ENCODE measurements around the gene ADSS1.

The ADSS1 gene

DNA sequence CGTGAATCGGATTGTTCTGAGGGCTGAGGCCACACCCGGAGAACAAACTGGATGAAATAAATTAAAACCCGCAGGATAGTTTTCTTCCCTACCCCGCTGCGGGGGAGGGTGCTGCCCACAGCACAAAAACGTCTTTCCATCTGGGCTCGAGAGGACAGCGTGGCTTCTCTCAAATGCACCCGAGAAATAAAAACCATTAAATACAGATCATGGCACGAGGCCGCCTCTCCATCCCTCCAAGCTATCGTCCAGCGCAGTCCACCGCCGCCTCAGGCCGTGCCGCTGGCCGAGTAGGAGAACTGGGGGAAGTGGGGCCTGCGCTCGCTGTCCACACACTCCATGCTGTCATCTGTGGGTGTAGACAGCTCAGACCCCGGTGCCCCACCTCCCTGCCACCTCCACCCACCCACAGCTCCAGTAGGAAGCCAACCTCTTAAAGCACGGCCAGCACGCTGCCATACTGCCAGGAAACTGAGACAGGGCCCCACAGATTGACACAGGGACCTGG, 46.1 kb downstream of the ADSS1 start:
- Histone ChIP-seq H3K4me1 (ENCODE audit: control insufficient read depth in 2 of 2, insufficient read depth in 2 of 2, low read length in 2 of 2) (peaks cover 2 to 3% of the 10 kb centered on the region in 2 donors), H3K9me3 (ENCODE audit: control insufficient read depth in 2 of 2, low read length in 2 of 2) (no peaks in the 10 kb centered on the region), H3K4me3 (ENCODE audit: low read length in 2 of 2) (no peak overlapping the region), H3K27me3 (ENCODE audit: control insufficient read depth in 2 of 2, insufficient read depth in 2 of 2, low read length in 2 of 2) (no peaks in the 10 kb centered on the region), H3K9ac (ENCODE audit: low read depth in 1 of 2, low read length in 2 of 2) (no peak overlapping the region), H3K27ac (ENCODE audit: low read depth in 2 of 2, low read length in 2 of 2) (no peak overlapping the region), H3K36me3 (ENCODE audit: control insufficient read depth in 2 of 2, insufficient read depth in 2 of 2, low read length in 2 of 2) (peaks cover 33% of the 10 kb centered on the region in 2 donors)

DNA sequence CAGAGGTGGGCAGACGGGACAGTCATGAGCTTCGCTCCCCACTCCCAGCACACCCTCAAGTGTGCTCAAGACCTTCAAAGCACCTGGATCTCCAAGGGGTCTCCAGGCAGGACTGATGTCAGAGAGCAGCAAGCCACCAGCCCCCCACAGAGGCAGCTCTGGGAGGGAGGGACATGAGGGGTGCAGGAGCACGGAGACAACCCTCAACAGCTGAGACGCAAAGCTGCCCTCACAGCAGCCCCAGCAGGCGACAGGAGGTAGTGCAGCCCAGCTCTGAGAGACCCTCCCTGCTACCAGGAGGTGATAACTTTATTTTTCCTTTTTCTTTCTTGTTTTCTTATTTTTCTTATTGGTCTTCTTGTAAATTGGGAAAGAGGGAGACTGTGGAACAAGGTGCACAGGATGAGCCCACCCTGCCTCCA, 46.8 kb downstream of the ADSS1 start:
- Histone ChIP-seq H3K9ac (ENCODE audit: low read depth in 1 of 2, low read length in 2 of 2) (no peak overlapping the region), H3K9me3 (ENCODE audit: control insufficient read depth in 2 of 2, low read length in 2 of 2) (no peaks in the 10 kb centered on the region), H3K36me3 (ENCODE audit: control insufficient read depth in 2 of 2, insufficient read depth in 2 of 2, low read length in 2 of 2) (peaks cover 33 to 39% of the 10 kb centered on the region in 2 donors), H3K27ac (ENCODE audit: low read depth in 2 of 2, low read length in 2 of 2) (no peak overlapping the region), H3K27me3 (ENCODE audit: control insufficient read depth in 2 of 2, insufficient read depth in 2 of 2, low read length in 2 of 2) (no peaks in the 10 kb centered on the region), H3K4me1 (ENCODE audit: control insufficient read depth in 2 of 2, insufficient read depth in 2 of 2, low read length in 2 of 2) (peaks cover 2 to 3% of the 10 kb centered on the region in 2 donors), H3K4me3 (ENCODE audit: low read length in 2 of 2) (no peak overlapping the region)

DNA sequence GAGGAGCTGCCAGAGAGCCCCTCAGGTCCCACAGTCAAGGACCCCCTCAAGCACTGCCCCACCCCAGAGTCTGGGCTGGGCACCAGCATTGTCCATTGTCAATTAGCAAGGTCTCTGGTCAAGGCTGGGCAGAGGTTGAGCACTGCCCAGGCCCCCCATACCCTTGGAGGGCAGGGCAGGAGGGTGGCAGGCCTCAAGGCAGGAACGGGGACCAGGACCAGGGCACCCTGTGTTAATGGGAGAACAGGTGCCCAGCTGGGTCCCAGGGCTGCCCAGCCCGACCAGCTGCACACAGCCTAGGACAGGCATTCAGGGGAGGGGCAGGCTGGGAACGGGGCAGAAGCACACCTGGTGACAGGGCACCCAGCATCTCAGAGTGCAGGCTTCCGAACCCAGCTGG, 47.3 kb downstream of the ADSS1 start:
- Histone ChIP-seq H3K36me3 (ENCODE audit: control insufficient read depth in 2 of 2, insufficient read depth in 2 of 2, low read length in 2 of 2) (peaks cover 33 to 39% of the 10 kb centered on the region in 2 donors), H3K27me3 (ENCODE audit: control insufficient read depth in 2 of 2, insufficient read depth in 2 of 2, low read length in 2 of 2) (no peaks in the 10 kb centered on the region), H3K4me1 (ENCODE audit: control insufficient read depth in 2 of 2, insufficient read depth in 2 of 2, low read length in 2 of 2) (peaks cover 2 to 3% of the 10 kb centered on the region in 2 donors), H3K9ac (ENCODE audit: low read depth in 1 of 2, low read length in 2 of 2) (no peak overlapping the region), H3K27ac (ENCODE audit: low read depth in 2 of 2, low read length in 2 of 2) (no peak overlapping the region), H3K9me3 (ENCODE audit: control insufficient read depth in 2 of 2, low read length in 2 of 2) (no peaks in the 10 kb centered on the region), H3K4me3 (ENCODE audit: low read length in 2 of 2) (no peak overlapping the region)

DNA sequence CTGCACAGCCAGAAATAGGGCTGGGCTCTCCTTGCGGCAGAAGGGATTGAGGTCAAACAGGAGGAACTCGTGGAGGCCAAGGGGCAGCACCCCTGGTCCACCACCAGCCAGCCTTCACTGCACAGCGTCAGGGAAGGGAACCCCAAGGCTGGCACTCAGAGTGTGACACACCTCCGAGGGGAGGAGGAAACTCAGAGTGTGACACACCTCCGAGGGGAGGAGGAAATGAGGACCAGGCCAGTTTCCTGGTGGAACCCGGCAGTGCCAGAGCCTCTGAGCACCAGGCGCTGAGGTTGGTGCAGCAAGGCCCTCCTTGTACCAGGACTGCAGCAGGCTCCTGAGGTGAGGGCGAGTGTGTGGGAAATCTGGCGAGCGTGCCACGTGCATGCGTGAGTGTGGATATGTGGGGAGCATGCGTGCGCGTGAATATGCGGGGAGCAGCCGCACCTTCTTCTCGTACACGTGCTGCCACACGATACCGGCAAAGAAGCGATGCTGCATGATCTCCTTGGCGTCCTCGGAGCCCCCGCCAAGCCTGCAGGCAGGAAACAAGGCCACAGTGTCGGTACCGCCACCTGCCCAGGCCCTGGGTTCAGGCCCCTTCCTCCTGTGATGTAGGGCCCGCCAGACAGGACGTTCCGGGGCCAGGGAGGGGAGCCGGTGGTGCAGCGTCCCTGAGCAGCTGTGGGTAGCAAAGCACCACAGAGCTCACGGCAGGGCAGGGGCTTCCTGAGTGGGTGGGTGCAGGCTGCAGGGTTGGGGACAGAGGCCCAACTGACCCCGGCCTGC, 48.1 kb downstream of the ADSS1 start:
- no peak overlapping the region for H3K9ac ChIP-seq (ENCODE audit: low read depth in 1 of 2, low read length in 2 of 2)
- H3K27me3 ChIP-seq (ENCODE audit: control insufficient read depth in 2 of 2, insufficient read depth in 2 of 2, low read length in 2 of 2) = no peaks in the 10 kb centered on the region
- no peak overlapping the region for H3K4me3 ChIP-seq (ENCODE audit: low read length in 2 of 2)
- H3K27ac ChIP-seq (ENCODE audit: low read depth in 2 of 2, low read length in 2 of 2) = no peak overlapping the region
- H3K4me1 ChIP-seq (ENCODE audit: control insufficient read depth in 2 of 2, insufficient read depth in 2 of 2, low read length in 2 of 2) = peaks cover 2 to 3% of the 10 kb centered on the region in 2 donors
- no peaks in the 10 kb centered on the region for H3K9me3 ChIP-seq (ENCODE audit: control insufficient read depth in 2 of 2, low read length in 2 of 2)
- peaks cover 36 to 42% of the 10 kb centered on the region in 2 donors for H3K36me3 ChIP-seq (ENCODE audit: control insufficient read depth in 2 of 2, insufficient read depth in 2 of 2, low read length in 2 of 2)

DNA sequence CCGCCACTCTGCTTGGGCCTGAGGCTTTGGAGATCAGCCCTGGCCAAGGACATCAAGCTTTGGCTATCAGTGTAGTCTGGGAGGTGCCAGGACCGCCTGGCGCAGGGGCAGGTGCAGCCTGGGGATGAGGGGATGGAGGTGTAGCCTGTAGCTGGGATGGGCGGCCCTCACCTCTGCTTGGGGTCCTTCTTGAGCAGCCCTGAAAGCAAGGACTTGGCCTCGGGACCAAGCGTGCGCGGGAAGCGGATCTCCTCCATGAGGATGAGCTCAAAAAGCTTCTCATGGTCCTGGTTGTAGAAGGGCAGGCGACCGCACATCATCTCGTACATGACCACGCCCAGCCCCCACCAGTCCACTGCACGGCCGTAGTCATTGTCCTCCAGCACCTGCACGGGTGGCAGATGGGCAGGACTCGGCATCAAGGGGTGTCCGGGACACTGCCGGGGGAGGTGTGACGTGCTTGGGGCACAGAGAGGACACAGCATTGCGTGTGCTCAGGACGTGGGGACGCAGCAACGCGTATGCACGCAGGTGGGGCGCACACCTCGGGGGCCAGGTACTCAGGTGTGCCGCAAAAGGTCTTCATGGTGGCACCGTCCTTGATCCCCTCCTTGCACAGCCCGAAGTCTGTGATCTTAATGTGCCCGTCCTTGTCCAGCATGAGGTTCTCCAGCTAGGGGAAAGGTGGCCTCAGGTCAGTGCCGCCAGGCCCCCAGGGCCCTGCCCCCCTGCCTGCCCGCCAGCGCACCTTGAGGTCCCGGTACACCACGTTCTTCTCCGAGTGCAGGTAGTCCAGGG, 48.9 kb downstream of the ADSS1 start:
- Histone ChIP-seq H3K36me3 (ENCODE audit: control insufficient read depth in 2 of 2, insufficient read depth in 2 of 2, low read length in 2 of 2) (peaks cover 36 to 42% of the 10 kb centered on the region in 2 donors), H3K4me1 (ENCODE audit: control insufficient read depth in 2 of 2, insufficient read depth in 2 of 2, low read length in 2 of 2) (peaks cover 2 to 3% of the 10 kb centered on the region in 2 donors), H3K9me3 (ENCODE audit: control insufficient read depth in 2 of 2, low read length in 2 of 2) (no peaks in the 10 kb centered on the region), H3K9ac (ENCODE audit: low read depth in 1 of 2, low read length in 2 of 2) (no peak overlapping the region), H3K4me3 (ENCODE audit: low read length in 2 of 2) (no peak overlapping the region), H3K27ac (ENCODE audit: low read depth in 2 of 2, low read length in 2 of 2) (no peak overlapping the region), H3K27me3 (ENCODE audit: control insufficient read depth in 2 of 2, insufficient read depth in 2 of 2, low read length in 2 of 2) (no peaks in the 10 kb centered on the region)

DNA sequence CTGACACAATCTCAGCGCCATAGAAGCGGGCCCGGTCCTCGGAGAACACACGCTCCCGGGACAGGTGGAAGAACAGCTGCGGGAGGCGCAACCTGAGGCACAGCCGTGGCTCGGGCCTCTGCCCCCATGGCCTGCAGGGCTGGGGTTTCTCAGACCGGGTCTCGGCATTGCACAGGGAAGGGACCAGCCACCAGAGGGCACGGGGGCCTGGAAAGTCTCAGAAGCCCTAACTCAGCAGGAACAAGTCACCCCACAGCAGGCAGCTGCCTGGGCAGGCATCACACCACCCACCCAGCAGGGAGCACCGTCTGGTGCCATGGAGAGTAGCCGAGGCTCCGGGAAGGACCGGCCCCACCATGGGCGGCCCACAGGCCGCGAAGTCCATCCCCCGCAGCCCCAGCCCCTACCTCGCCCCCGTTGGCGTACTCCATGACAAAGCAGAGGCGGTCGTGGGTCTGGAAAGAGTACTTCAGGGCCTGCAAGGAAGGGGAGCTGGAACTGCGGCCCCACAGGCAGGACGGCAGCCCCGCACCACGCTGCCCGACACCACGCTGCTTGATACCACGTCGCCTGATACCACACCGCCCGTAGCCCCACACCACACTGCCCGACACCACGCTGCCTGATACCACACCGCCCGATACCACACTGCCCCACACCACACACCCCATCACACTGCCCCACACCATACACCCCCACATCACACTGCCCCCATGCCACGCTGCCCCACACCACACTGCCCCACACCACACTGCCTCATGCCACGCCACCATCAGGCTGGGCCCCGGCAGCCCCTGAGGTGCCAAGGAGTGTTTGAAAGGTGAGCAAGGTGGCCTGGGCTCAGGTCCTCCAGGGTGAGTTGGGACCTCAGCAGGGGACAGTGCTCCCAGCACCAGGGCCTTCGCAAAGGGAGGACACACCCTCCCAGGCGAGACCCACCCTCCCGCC, 49.8 kb downstream of the ADSS1 start:
- H3K4me3 ChIP-seq (ENCODE audit: low read length in 2 of 2) = no peak overlapping the region
- H3K9me3 ChIP-seq (ENCODE audit: control insufficient read depth in 2 of 2, low read length in 2 of 2) = no peaks in the 10 kb centered on the region
- peaks cover under 1 to 2% of the 10 kb centered on the region in 2 donors for H3K4me1 ChIP-seq (ENCODE audit: control insufficient read depth in 2 of 2, insufficient read depth in 2 of 2, low read length in 2 of 2)
- no peak overlapping the region for H3K27ac ChIP-seq (ENCODE audit: low read depth in 2 of 2, low read length in 2 of 2)
- no peaks in the 10 kb centered on the region for H3K27me3 ChIP-seq (ENCODE audit: control insufficient read depth in 2 of 2, insufficient read depth in 2 of 2, low read length in 2 of 2)
- H3K36me3 ChIP-seq (ENCODE audit: control insufficient read depth in 2 of 2, insufficient read depth in 2 of 2, low read length in 2 of 2) = peaks cover 36 to 42% of the 10 kb centered on the region in 2 donors
- no peak overlapping the region for H3K9ac ChIP-seq (ENCODE audit: low read depth in 1 of 2, low read length in 2 of 2)

DNA sequence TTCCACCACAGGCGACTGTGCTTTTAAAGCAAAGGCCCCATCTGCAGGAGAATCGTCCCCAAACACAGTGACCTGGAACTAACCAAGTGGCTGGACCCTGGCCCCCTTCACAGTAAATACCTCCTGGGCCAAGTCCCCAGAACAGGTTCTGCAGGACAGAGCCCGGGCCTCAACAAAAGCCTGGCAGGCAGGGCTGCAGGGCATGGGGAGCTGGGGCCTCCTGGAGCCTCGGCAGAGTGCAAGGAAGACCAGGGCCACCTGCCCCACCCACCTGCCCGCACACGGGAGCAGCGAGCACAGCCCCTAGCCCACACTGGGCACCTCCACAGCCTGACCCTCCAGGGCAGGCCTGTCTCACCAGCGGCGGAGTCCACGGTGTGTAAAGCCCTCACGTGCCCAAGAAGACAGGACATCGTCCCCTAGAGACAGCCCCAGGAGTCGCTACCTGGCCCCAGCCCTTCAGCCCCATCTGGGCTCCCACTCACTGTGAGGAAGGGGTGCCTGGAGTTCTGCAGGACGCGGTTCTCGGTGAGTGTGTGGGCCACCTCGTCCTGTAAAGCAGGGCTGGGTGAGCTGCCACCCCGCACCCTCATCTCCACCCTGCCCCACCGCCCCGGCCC, 50.5 kb downstream of the ADSS1 start:
- Histone ChIP-seq H3K9me3 (ENCODE audit: control insufficient read depth in 2 of 2, low read length in 2 of 2) (no peaks in the 10 kb centered on the region), H3K27me3 (ENCODE audit: control insufficient read depth in 2 of 2, insufficient read depth in 2 of 2, low read length in 2 of 2) (no peaks in the 10 kb centered on the region), H3K9ac (ENCODE audit: low read depth in 1 of 2, low read length in 2 of 2) (no peak overlapping the region), H3K36me3 (ENCODE audit: control insufficient read depth in 2 of 2, insufficient read depth in 2 of 2, low read length in 2 of 2) (peaks cover 36 to 42% of the 10 kb centered on the region in 2 donors), H3K4me1 (ENCODE audit: control insufficient read depth in 2 of 2, insufficient read depth in 2 of 2, low read length in 2 of 2) (no peaks in the 10 kb centered on the region), H3K27ac (ENCODE audit: low read depth in 2 of 2, low read length in 2 of 2) (no peak overlapping the region), H3K4me3 (ENCODE audit: low read length in 2 of 2) (no peak overlapping the region)

DNA sequence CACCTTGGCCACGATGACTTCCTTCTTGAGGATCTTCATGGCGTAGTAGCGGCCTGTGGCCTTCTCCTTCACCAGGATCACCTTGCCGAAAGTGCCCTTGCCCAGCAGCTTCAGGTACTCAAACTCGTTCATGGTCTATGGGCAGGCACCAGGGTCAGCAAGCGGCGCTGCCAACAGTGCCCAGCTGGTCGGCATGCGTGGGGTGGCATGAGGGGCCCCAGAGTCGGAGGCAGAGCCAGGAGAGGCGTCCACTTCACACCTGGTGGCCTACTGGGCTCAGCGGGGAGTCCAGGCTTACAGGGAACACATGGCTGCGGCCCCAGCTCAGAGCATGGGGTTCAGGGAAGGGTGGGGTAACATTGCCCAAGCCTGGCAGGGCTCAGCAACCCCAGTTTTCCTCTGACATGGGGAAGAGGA, 51.1 kb downstream of the ADSS1 start:
- H3K27me3 ChIP-seq (ENCODE audit: control insufficient read depth in 2 of 2, insufficient read depth in 2 of 2, low read length in 2 of 2) = no peaks in the 10 kb centered on the region
- no peak overlapping the region for H3K9ac ChIP-seq (ENCODE audit: low read depth in 1 of 2, low read length in 2 of 2)
- no peak overlapping the region for H3K27ac ChIP-seq (ENCODE audit: low read depth in 2 of 2, low read length in 2 of 2)
- no peaks in the 10 kb centered on the region for H3K9me3 ChIP-seq (ENCODE audit: control insufficient read depth in 2 of 2, low read length in 2 of 2)
- peaks cover 37 to 42% of the 10 kb centered on the region in 2 donors for H3K36me3 ChIP-seq (ENCODE audit: control insufficient read depth in 2 of 2, insufficient read depth in 2 of 2, low read length in 2 of 2)
- no peak overlapping the region for H3K4me3 ChIP-seq (ENCODE audit: low read length in 2 of 2)
- H3K4me1 ChIP-seq (ENCODE audit: control insufficient read depth in 2 of 2, insufficient read depth in 2 of 2, low read length in 2 of 2) = no peaks in the 10 kb centered on the region

DNA sequence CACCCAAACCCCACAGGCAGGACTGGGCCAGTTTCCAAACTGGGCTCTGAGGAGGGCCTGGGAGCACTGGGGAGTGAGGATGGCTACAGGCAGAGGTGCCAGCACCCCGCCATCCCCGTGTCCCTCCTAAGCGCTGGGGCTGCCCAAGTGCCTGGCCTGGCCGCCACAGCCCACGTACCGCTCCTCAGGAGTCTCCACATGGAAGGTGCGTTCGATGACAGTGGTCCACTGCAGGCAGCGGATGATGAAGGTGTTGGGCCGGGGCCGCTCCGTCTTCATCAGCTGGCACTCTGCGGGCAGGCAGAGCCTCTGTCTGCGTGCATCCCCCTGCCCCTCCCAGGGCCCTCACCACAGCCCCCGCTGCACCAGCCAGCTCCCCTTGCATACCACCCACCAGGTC, 52.5 kb downstream of the ADSS1 start:
- Histone ChIP-seq H3K9me3 (ENCODE audit: control insufficient read depth in 2 of 2, low read length in 2 of 2) (no peaks in the 10 kb centered on the region), H3K36me3 (ENCODE audit: control insufficient read depth in 2 of 2, insufficient read depth in 2 of 2, low read length in 2 of 2) (peaks cover 30 to 32% of the 10 kb centered on the region in 2 donors), H3K27ac (ENCODE audit: low read depth in 2 of 2, low read length in 2 of 2) (no peak overlapping the region), H3K4me1 (ENCODE audit: control insufficient read depth in 2 of 2, insufficient read depth in 2 of 2, low read length in 2 of 2) (no peaks in the 10 kb centered on the region), H3K9ac (ENCODE audit: low read depth in 1 of 2, low read length in 2 of 2) (no peak overlapping the region), H3K4me3 (ENCODE audit: low read length in 2 of 2) (no peak overlapping the region), H3K27me3 (ENCODE audit: control insufficient read depth in 2 of 2, insufficient read depth in 2 of 2, low read length in 2 of 2) (no peaks in the 10 kb centered on the region)

Data from mucosa of rectum (tissue), 2 donors.